PFSK-1 (cell line): ENCODE results near the gene TRIM7.

Experiments used
- FOXP2 ChIP-seq: optimal IDR thresholded peaks from 2 replicates; pipeline ENCODE3; 2011; ENCODE audit warnings: borderline replicate concordance, control low read depth, inconsistent platforms; ENCODE audit not compliant: insufficient read depth; ENCODE audit errors: extremely low read length, extremely low read depth
- POLR2AphosphoS5 ChIP-seq: IDR thresholded peaks from 2 replicates; pipeline ENCODE4 v1.6.1; 2012; ENCODE audit warnings: low read depth, mild to moderate bottlenecking, control low read depth, low read length, moderate library complexity
- REST ChIP-seq, 2 experiments: IDR thresholded peaks; 2 replicates each; pipeline versions ENCODE4 v1.6.1 to v1.8.0; 2011 to 2012; ENCODE audit warnings: low read depth in 2 of 2, low read length in 2 of 2, control low read depth in 1 of 2, inconsistent platforms in 1 of 2, mild to moderate bottlenecking in 1 of 2, moderate library complexity in 1 of 2; ENCODE audit not compliant: insufficient read depth in 1 of 2
- SIN3A ChIP-seq: IDR thresholded peaks from 2 replicates; pipeline ENCODE4 v1.6.1; 2012; ENCODE audit warnings: mild to moderate bottlenecking, low read length, moderate library complexity, borderline replicate concordance; ENCODE audit not compliant: insufficient read depth
- TAF1 ChIP-seq: IDR thresholded peaks from 2 replicates; pipeline ENCODE4 v1.6.1; 2012; ENCODE audit warnings: low read length, control low read depth, borderline replicate concordance; ENCODE audit not compliant: insufficient read depth

Gene TRIM7

GRCh38 chr5:181243564-181244343 lies 38.8 kb upstream of the TRIM7 start, which contains the start of gene RACK1:
TSS of gene RACK1 (minus strand) at chr5:181243906. CDS start at chr5:181243800, 106 bp downstream.
- TF ChIP-seq TAF1 (peak; percentile 99), POLR2AphosphoS5 (peak; percentile 95), REST (IDR thresholded peaks at IDR 0.05; ENCODE audit: insufficient read depth in 1 of 2, low read depth in 2 of 2, low read length in 2 of 2) (0 out of 4 replicates have a peak, but pooled peaks have one; percentile 29 to 55), SIN3A (no peak; the same call in 1 of the 2 replicates), FOXP2 (peak; percentile 34)

GRCh38 chr5:181243018-181243563 lies 38.1 kb upstream of the TRIM7 start:
- TF ChIP-seq SIN3A, result no peak
- no peak for TF ChIP-seq POLR2AphosphoS5
- no peak for TF ChIP-seq TAF1
- no peak for TF ChIP-seq REST (IDR thresholded peaks at IDR 0.05; ENCODE audit: insufficient read depth in 1 of 2, low read depth in 2 of 2, low read length in 2 of 2)
- no peak for TF ChIP-seq FOXP2

- TF ChIP-seq TAF1 (no peak), FOXP2 (no peak), SIN3A (no peak), REST (IDR thresholded peaks at IDR 0.05; ENCODE audit: insufficient read depth in 1 of 2, low read depth in 2 of 2, low read length in 2 of 2) (no peak), POLR2AphosphoS5 (no peak)
Observed at GRCh38 chr5:181242031-181242451, 37.0 kb upstream of the TRIM7 start.

- TF ChIP-seq SIN3A, result peak; percentile 70; the same call in 1 of the 2 replicates
- peak; percentile 75; the same call in 1 of the 2 replicates for TF ChIP-seq TAF1
- TF ChIP-seq POLR2AphosphoS5, result peak; percentile 87
- no peak for TF ChIP-seq FOXP2
- TF ChIP-seq REST (IDR thresholded peaks at IDR 0.05; ENCODE audit: insufficient read depth in 1 of 2, low read depth in 2 of 2, low read length in 2 of 2), result no peak
Observed at GRCh38 chr5:181241393-181241975, 36.5 kb upstream of the TRIM7 start.
